GM23338 (cell line): ENCODE measurements around the gene MDGA2. TPM values are rescaled to one million over a fixed set of nuclear protein-coding genes. Genes with fewer than 3 reads are reported as not detected.

Source experiments
- ATAC-seq: fragments of 200-7000 bp; cut with Tn5 transposase; 3 replicates; pipeline ENCODE4 v1.9.1; 2020
- DNase-seq: peaks from one replicate; pipeline ENCODE4 v3.0.0-alpha.2; 2015; ENCODE audit warnings: low spot score
- H2AFZ ChIP-seq: fragments of 200-600 bp; sonication (generic); 2 replicates; pipeline ENCODE4 v1.8.0; 2016; ENCODE audit warnings: antibody characterized with exemption, mild to moderate bottlenecking, moderate library complexity
- H3F3A ChIP-seq: fragments of 200-600 bp; sonication (generic); replicated peaks from 2 replicates; pipeline ENCODE4 v1.8.0; 2017; ENCODE audit warnings: antibody characterized with exemption, mixed run types, low read depth
- H3K27ac ChIP-seq: fragments of 200-600 bp; sonication (generic); 2 replicates; pipeline ENCODE4 v1.6.1; 2016; ENCODE audit warnings: low read depth
- H3K27me3 ChIP-seq: fragments of 200-600 bp; sonication (generic); 2 replicates; pipeline ENCODE4 v1.8.0; 2016; ENCODE audit warnings: mild to moderate bottlenecking, mixed run types, moderate library complexity; ENCODE audit not compliant: insufficient read depth
- H3K36me3 ChIP-seq: fragments of 200-600 bp; sonication (generic); 2 replicates; pipeline ENCODE4 v1.8.0; 2016; ENCODE audit warnings: mild to moderate bottlenecking; ENCODE audit not compliant: insufficient read depth
- H3K4me1 ChIP-seq: fragments of 200-600 bp; sonication (generic); 2 replicates; pipeline ENCODE4 v1.8.0; 2016; ENCODE audit warnings: mild to moderate bottlenecking, moderate library complexity; ENCODE audit not compliant: insufficient read depth
- H3K4me2 ChIP-seq: fragments of 200-600 bp; sonication (generic); 2 replicates; pipeline ENCODE4 v1.7.1; 2017; ENCODE audit warnings: mixed run types
- H3K4me3 ChIP-seq: fragments of 200-600 bp; sonication (generic); 2 replicates; pipeline ENCODE4 v1.6.1; 2016; ENCODE audit warnings: mixed run types
- H3K79me2 ChIP-seq: fragments of 200-600 bp; sonication (generic); replicated peaks from 2 replicates; pipeline ENCODE4 v1.8.0; 2017; ENCODE audit warnings: mild to moderate bottlenecking; ENCODE audit not compliant: insufficient read depth
- H3K9me2 ChIP-seq: fragments of 200-600 bp; sonication (generic); 2 replicates; pipeline ENCODE4 v1.8.0; 2017; ENCODE audit not compliant: insufficient read depth
- H4K20me1 ChIP-seq: fragments of 200-600 bp; sonication (generic); replicated peaks from 2 replicates; pipeline ENCODE4 v1.8.0; 2017; ENCODE audit warnings: mild to moderate bottlenecking; ENCODE audit not compliant: insufficient read depth
- H3K27ac Mint-ChIP-seq: 2 replicates; pipeline ENCODE4 v1.8.0; 2020; ENCODE audit warnings: inconsistent platforms, mild to moderate bottlenecking, moderate library complexity, mixed read lengths
- H3K27me3 Mint-ChIP-seq: 3 replicates; pipeline ENCODE4 v1.8.0; 2022; ENCODE audit warnings: low read depth, mild to moderate bottlenecking, moderate library complexity, mixed read lengths, inconsistent platforms; ENCODE audit not compliant: insufficient read depth, poor library complexity
- H3K36me3 Mint-ChIP-seq: 3 replicates; pipeline ENCODE4 v1.8.0; 2021; ENCODE audit warnings: low read depth, mild to moderate bottlenecking, inconsistent platforms, moderate library complexity, mixed read lengths
- H3K4me1 Mint-ChIP-seq: 3 replicates; pipeline ENCODE4 v1.8.0; 2020; ENCODE audit warnings: mild to moderate bottlenecking, inconsistent platforms, mixed read lengths
- H3K4me3 Mint-ChIP-seq: 3 replicates; pipeline ENCODE4 v1.8.0; 2021; ENCODE audit warnings: moderate library complexity, mild to moderate bottlenecking, inconsistent platforms, mixed read lengths
- H3K9me3 Mint-ChIP-seq: 3 replicates; pipeline ENCODE4 v1.8.0; 2020; ENCODE audit warnings: moderate library complexity, mild to moderate bottlenecking, inconsistent platforms, mixed read lengths
- CREB1 ChIP-seq: fragments of 250-450 bp; sonication (Bioruptor Pico); IDR thresholded peaks from 2 replicates; pipeline ENCODE4 v1.5.0; 2020; ENCODE audit warnings: low read depth, mild to moderate bottlenecking, moderate library complexity
- EZH2 ChIP-seq: fragments of 200-600 bp; sonication (generic); IDR thresholded peaks from one replicate; pipeline ENCODE4 v1.8.0; 2017; ENCODE audit warnings: antibody characterized with exemption, mild to moderate bottlenecking, low read depth; ENCODE audit not compliant: unreplicated experiment
- EZH2phosphoT487 ChIP-seq: fragments of 200-600 bp; sonication (generic); IDR thresholded peaks from one replicate; pipeline ENCODE4 v1.8.1; 2018; ENCODE audit warnings: antibody characterized with exemption; ENCODE audit not compliant: unreplicated experiment
- JUNB ChIP-seq: IDR thresholded peaks from one replicate; pipeline ENCODE4 v1.6.1; 2016; ENCODE audit warnings: antibody characterized with exemption; ENCODE audit not compliant: unreplicated experiment
- NANOG ChIP-seq: IDR thresholded peaks from 2 replicates; pipeline ENCODE4 v1.6.1; 2016; ENCODE audit warnings: antibody characterized with exemption, borderline replicate concordance
- POLR2AphosphoS5 ChIP-seq: IDR thresholded peaks from 2 replicates; pipeline ENCODE4 v1.6.1; 2016; ENCODE audit warnings: antibody characterized with exemption, low read depth
- STAT1 ChIP-seq: IDR thresholded peaks from one replicate; pipeline ENCODE4 v1.6.1; 2016; ENCODE audit warnings: antibody characterized with exemption; ENCODE audit not compliant: unreplicated experiment
- ZNF114 ChIP-seq: fragments of 250-450 bp; sonication (Bioruptor Pico); IDR thresholded peaks from 2 replicates; pipeline ENCODE4 v1.5.0; 2020; ENCODE audit warnings: mild to moderate bottlenecking, moderate library complexity
- polyA plus RNA-seq: library from polyadenylated mRNA; unstranded; fragments of >200 nt; fragmentation: Nextera tagmentation; extraction: Ambion mirVana; gene quantifications from 2 replicates; pipeline ENCODE4 v1.2.1, GENCODE V29; 2016
- total RNA-seq: library from RNA; depleted of rRNA; stranded (reverse); fragments of >200 nt; shearing (Covaris generic); gene quantifications from 2 replicates; pipeline ENCODE4 v1.2.3, GENCODE V29; 2014
- TF ChIP-seq, protein P1 (sequence below): IDR thresholded peaks from 2 replicates; pipeline ENCODE4 v1.6.1; 2016; ENCODE audit warnings: antibody characterized with exemption
- TF ChIP-seq, protein P2 (sequence below), 2 experiments: fragments of 200-600 bp in 1 of 2; sonication (generic) in 1 of 2; conservative IDR thresholded peaks; 2 replicates each; pipeline versions ENCODE4 v1.5.1 to v1.6.1; 2016 to 2017; ENCODE audit warnings: antibody characterized with exemption in 2 of 2, low read depth in 2 of 2, mild to moderate bottlenecking in 2 of 2, moderate library complexity in 1 of 2
- TF ChIP-seq, protein P3 (sequence below): IDR thresholded peaks from one replicate; pipeline ENCODE4 v1.6.1; 2018; ENCODE audit warnings: antibody characterized with exemption; ENCODE audit not compliant: unreplicated experiment

MDGA2 gene
- total and polyA plus RNA-seq, 2 experiments from 2014 or later: 0.68 to 1.7 TPM

DNA sequence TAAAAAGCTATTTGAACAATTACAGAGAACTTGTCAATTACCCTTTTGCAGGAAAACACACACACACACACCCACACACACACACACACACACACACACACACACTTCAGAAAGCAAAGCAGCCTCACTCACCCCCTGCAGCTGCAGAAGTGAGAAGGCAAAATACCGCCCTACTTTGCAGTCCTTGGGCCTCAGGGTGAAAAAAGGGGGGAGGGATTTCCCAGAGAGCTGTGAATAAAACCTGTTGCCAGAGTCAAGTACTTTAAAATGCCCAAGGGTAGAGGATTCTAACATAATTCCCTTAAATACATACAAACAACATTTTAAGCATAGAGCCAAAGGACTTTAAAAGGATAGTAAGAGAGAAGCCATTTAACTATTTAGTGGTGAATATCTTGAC is 285.9 kb downstream of the MDGA2 start (continued):
- TF ChIP-seq, protein P1, sequence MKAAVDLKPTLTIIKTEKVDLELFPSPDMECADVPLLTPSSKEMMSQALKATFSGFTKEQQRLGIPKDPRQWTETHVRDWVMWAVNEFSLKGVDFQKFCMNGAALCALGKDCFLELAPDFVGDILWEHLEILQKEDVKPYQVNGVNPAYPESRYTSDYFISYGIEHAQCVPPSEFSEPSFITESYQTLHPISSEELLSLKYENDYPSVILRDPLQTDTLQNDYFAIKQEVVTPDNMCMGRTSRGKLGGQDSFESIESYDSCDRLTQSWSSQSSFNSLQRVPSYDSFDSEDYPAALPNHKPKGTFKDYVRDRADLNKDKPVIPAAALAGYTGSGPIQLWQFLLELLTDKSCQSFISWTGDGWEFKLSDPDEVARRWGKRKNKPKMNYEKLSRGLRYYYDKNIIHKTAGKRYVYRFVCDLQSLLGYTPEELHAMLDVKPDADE: no peak
- TF ChIP-seq EZH2phosphoT487 (no peak), ZNF114 (no peak), NANOG (no peak), JUNB (no peak), CREB1 (CRISPR knock-in tag) (no peak), POLR2AphosphoS5 (no peak), STAT1 (no peak), EZH2 (no peak)
- TF ChIP-seq, protein P2, sequence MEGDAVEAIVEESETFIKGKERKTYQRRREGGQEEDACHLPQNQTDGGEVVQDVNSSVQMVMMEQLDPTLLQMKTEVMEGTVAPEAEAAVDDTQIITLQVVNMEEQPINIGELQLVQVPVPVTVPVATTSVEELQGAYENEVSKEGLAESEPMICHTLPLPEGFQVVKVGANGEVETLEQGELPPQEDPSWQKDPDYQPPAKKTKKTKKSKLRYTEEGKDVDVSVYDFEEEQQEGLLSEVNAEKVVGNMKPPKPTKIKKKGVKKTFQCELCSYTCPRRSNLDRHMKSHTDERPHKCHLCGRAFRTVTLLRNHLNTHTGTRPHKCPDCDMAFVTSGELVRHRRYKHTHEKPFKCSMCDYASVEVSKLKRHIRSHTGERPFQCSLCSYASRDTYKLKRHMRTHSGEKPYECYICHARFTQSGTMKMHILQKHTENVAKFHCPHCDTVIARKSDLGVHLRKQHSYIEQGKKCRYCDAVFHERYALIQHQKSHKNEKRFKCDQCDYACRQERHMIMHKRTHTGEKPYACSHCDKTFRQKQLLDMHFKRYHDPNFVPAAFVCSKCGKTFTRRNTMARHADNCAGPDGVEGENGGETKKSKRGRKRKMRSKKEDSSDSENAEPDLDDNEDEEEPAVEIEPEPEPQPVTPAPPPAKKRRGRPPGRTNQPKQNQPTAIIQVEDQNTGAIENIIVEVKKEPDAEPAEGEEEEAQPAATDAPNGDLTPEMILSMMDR (conservative IDR thresholded peaks at IDR 0.05; ENCODE audit: low read depth in 2 of 2): no peak
- TF ChIP-seq, protein P3, sequence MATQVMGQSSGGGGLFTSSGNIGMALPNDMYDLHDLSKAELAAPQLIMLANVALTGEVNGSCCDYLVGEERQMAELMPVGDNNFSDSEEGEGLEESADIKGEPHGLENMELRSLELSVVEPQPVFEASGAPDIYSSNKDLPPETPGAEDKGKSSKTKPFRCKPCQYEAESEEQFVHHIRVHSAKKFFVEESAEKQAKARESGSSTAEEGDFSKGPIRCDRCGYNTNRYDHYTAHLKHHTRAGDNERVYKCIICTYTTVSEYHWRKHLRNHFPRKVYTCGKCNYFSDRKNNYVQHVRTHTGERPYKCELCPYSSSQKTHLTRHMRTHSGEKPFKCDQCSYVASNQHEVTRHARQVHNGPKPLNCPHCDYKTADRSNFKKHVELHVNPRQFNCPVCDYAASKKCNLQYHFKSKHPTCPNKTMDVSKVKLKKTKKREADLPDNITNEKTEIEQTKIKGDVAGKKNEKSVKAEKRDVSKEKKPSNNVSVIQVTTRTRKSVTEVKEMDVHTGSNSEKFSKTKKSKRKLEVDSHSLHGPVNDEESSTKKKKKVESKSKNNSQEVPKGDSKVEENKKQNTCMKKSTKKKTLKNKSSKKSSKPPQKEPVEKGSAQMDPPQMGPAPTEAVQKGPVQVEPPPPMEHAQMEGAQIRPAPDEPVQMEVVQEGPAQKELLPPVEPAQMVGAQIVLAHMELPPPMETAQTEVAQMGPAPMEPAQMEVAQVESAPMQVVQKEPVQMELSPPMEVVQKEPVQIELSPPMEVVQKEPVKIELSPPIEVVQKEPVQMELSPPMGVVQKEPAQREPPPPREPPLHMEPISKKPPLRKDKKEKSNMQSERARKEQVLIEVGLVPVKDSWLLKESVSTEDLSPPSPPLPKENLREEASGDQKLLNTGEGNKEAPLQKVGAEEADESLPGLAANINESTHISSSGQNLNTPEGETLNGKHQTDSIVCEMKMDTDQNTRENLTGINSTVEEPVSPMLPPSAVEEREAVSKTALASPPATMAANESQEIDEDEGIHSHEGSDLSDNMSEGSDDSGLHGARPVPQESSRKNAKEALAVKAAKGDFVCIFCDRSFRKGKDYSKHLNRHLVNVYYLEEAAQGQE: no peak

DNA sequence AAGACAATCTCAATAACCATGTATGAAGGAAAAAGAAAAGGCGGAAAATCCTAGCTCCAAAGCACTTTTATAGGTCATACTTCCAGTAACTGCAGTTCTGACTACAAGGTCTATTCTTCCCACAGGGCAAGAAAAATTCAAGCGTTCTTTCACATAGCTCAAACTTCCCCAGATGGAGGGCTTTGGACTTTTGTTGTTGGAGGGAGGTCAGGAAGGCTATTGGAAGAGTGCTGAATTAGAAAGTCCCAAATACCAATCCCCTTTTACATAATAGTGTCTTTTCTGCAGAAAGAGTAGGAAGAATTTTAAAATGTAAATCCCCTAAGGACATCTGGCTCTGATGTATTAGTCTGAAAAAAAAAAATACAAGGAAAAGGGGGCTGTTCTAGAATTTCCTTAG is 309.4 kb downstream of the MDGA2 start:
- Mint-ChIP-seq H3K9me3 (no peaks in the 10 kb centered on the region; the same call in 2 of the 3 replicates), H3K27ac (peak overlapping the region; percentile 73), H3K4me1 (peaks cover 23% of the 10 kb centered on the region), H3K4me3 (no peak overlapping the region), H3K27me3 (peaks cover 4% of the 10 kb centered on the region), H3K36me3 (no peaks in the 10 kb centered on the region)
- H3K27ac ChIP-seq: peak overlapping the region; percentile 75
- H2AFZ ChIP-seq: no peak overlapping the region
- no peaks in the 10 kb centered on the region for H3K27me3 ChIP-seq
- DNase-seq (peak; percentile 51), ATAC-seq (peak; percentile 84)
- no peak overlapping the region for H3K4me3 ChIP-seq
- no peaks in the 10 kb centered on the region for H3K36me3 ChIP-seq
- H3K9me2 ChIP-seq: no peaks in the 10 kb centered on the region
- no peaks in the 10 kb centered on the region for H3F3A ChIP-seq
- H3K4me1 ChIP-seq: peaks cover 22% of the 10 kb centered on the region
- no peaks in the 10 kb centered on the region for H4K20me1 ChIP-seq
- H3K79me2 ChIP-seq: no peaks in the 10 kb centered on the region
- no peak overlapping the region for H3K4me2 ChIP-seq
- TF ChIP-seq NANOG (no peak), CREB1 (CRISPR knock-in tag) (no peak), EZH2 (no peak), JUNB (no peak), STAT1 (no peak)
- TF ChIP-seq, protein P1: no peak
